Measurements from ENCODE around the gene ANKRD33B.

The ANKRD33B gene

GRCh38 chr5:10648806-10649665 lies 85.2 kb downstream of the ANKRD33B start:
- in situ Hi-C loops (cut with MboI; ENCODE audit: low sequenced_read_pairs) = no loop called here

GRCh38 chr5:10649666-10650380 lies 86.0 kb downstream of the ANKRD33B start:
- Histone ChIP-seq H3K4me3 (no peak overlapping the region), H3K36me3 (replicated peaks) (no peaks in the 10 kb centered on the region; the same call in 1 of the 2 replicates), H3K4me1 (no peaks in the 10 kb centered on the region), H3K27me3 (ENCODE audit: low read depth) (no peaks in the 10 kb centered on the region), H3K9me3 (no peaks in the 10 kb centered on the region)
- DNase-seq (ENCODE audit: low spot score in 2 of 2) = no peak
- in situ Hi-C loops (cut with MboI; ENCODE audit: low sequenced_read_pairs) = no loop called here

More at GRCh38 chr5:10648806-10649665, 85.2 kb downstream of the ANKRD33B start:
- no peak for DNase-seq (ENCODE audit: low spot score in 2 of 2)
- Histone ChIP-seq H3K4me1 (no peaks in the 10 kb centered on the region), H3K9me3 (no peaks in the 10 kb centered on the region), H3K36me3 (replicated peaks) (no peaks in the 10 kb centered on the region; the same call in 1 of the 2 replicates), H3K27me3 (ENCODE audit: low read depth) (no peaks in the 10 kb centered on the region), H3K4me3 (no peak overlapping the region)

- H3K4me1 ChIP-seq = no peaks in the 10 kb centered on the region
- no peak overlapping the region for H3K4me3 ChIP-seq
- no peaks in the 10 kb centered on the region; the same call in 1 of the 2 replicates for H3K36me3 ChIP-seq (replicated peaks)
- H3K27me3 ChIP-seq (ENCODE audit: low read depth) = no peaks in the 10 kb centered on the region
- H3K9me3 ChIP-seq = no peaks in the 10 kb centered on the region
- DNase-seq (ENCODE audit: low spot score in 2 of 2) = no peak
- in situ Hi-C loops (cut with MboI; ENCODE audit: low sequenced_read_pairs) = no loop called here
Observed at GRCh38 chr5:10652151-10652550, 88.3 kb downstream of the ANKRD33B start.

GRCh38 chr5:10652606-10653005 lies 88.7 kb downstream of the ANKRD33B start:
- no peak for DNase-seq (ENCODE audit: low spot score in 2 of 2)
- no peaks in the 10 kb centered on the region for H3K4me1 ChIP-seq
- H3K4me3 ChIP-seq = no peak overlapping the region
- H3K36me3 ChIP-seq (replicated peaks) = no peaks in the 10 kb centered on the region; the same call in 1 of the 2 replicates
- no peaks in the 10 kb centered on the region for H3K9me3 ChIP-seq
- H3K27me3 ChIP-seq (ENCODE audit: low read depth) = no peaks in the 10 kb centered on the region
- in situ Hi-C loops (cut with MboI; ENCODE audit: low sequenced_read_pairs) = no loop called here

- Histone ChIP-seq H3K4me3 (no peak overlapping the region), H3K9me3 (no peaks in the 10 kb centered on the region), H3K4me1 (no peaks in the 10 kb centered on the region), H3K36me3 (replicated peaks) (no peaks in the 10 kb centered on the region; the same call in 1 of the 2 replicates), H3K27me3 (ENCODE audit: low read depth) (no peaks in the 10 kb centered on the region)
- in situ Hi-C loops (cut with MboI; ENCODE audit: low sequenced_read_pairs) = no loop called here
- no peak for DNase-seq (ENCODE audit: low spot score in 2 of 2)
Observed at GRCh38 chr5:10653043-10653442, 89.2 kb downstream of the ANKRD33B start.

GRCh38 chr5:10653751-10654400 lies 90.0 kb downstream of the ANKRD33B start:
- no peaks in the 10 kb centered on the region for H3K27me3 ChIP-seq (ENCODE audit: low read depth)
- no peak for DNase-seq (ENCODE audit: low spot score in 2 of 2)
- no peaks in the 10 kb centered on the region; the same call in 1 of the 2 replicates for H3K36me3 ChIP-seq (replicated peaks)
- no peaks in the 10 kb centered on the region for H3K9me3 ChIP-seq
- H3K4me1 ChIP-seq = no peaks in the 10 kb centered on the region
- in situ Hi-C loops (cut with MboI; ENCODE audit: low sequenced_read_pairs) = no loop called here
- H3K4me3 ChIP-seq = no peak overlapping the region

GRCh38 chr5:10654566-10654965 lies 90.7 kb downstream of the ANKRD33B start:
- Histone ChIP-seq H3K9me3 (no peaks in the 10 kb centered on the region), H3K36me3 (replicated peaks) (no peaks in the 10 kb centered on the region; the same call in 1 of the 2 replicates), H3K27me3 (ENCODE audit: low read depth) (no peaks in the 10 kb centered on the region), H3K4me3 (no peak overlapping the region), H3K4me1 (no peaks in the 10 kb centered on the region)
- no peak for DNase-seq (ENCODE audit: low spot score in 2 of 2)
- in situ Hi-C loops (cut with MboI; ENCODE audit: low sequenced_read_pairs) = no loop called here

- Histone ChIP-seq H3K4me3 (no peak overlapping the region), H3K36me3 (replicated peaks) (no peaks in the 10 kb centered on the region; the same call in 1 of the 2 replicates), H3K9me3 (no peaks in the 10 kb centered on the region), H3K4me1 (no peaks in the 10 kb centered on the region), H3K27me3 (ENCODE audit: low read depth) (no peaks in the 10 kb centered on the region)
- in situ Hi-C loops (cut with MboI; ENCODE audit: low sequenced_read_pairs) = no loop called here
- no peak for DNase-seq (ENCODE audit: low spot score in 2 of 2)
Observed at GRCh38 chr5:10655161-10655971, 91.5 kb downstream of the ANKRD33B start.

GRCh38 chr5:10655972-10656830 lies 92.3 kb downstream of the ANKRD33B start:
- Histone ChIP-seq H3K36me3 (replicated peaks) (no peaks in the 10 kb centered on the region; the same call in 1 of the 2 replicates), H3K4me1 (no peaks in the 10 kb centered on the region), H3K27me3 (ENCODE audit: low read depth) (no peaks in the 10 kb centered on the region), H3K9me3 (no peaks in the 10 kb centered on the region), H3K4me3 (no peak overlapping the region)
- in situ Hi-C loops (cut with MboI; ENCODE audit: low sequenced_read_pairs) = no loop called here
- no peak for DNase-seq (ENCODE audit: low spot score in 2 of 2)

- in situ Hi-C loops (cut with MboI; ENCODE audit: low sequenced_read_pairs) = no loop called here
- Histone ChIP-seq H3K4me3 (no peak overlapping the region), H3K9me3 (no peaks in the 10 kb centered on the region), H3K27me3 (ENCODE audit: low read depth) (no peaks in the 10 kb centered on the region), H3K4me1 (no peaks in the 10 kb centered on the region), H3K36me3 (replicated peaks) (no peaks in the 10 kb centered on the region)
- DNase-seq (ENCODE audit: low spot score in 2 of 2) = no peak
Observed at GRCh38 chr5:10658265-10658664, 94.4 kb downstream of the ANKRD33B start.

GRCh38 chr5:10660135-10660534 lies 96.3 kb downstream of the ANKRD33B start:
- Histone ChIP-seq H3K4me1 (no peaks in the 10 kb centered on the region), H3K9me3 (no peaks in the 10 kb centered on the region), H3K36me3 (replicated peaks) (no peaks in the 10 kb centered on the region), H3K27me3 (ENCODE audit: low read depth) (no peaks in the 10 kb centered on the region), H3K4me3 (no peak overlapping the region)
- DNase-seq (ENCODE audit: low spot score in 2 of 2) = no peak
- in situ Hi-C loops (cut with MboI; ENCODE audit: low sequenced_read_pairs) = no loop called here

GRCh38 chr5:10660720-10661387 lies 97.0 kb downstream of the ANKRD33B start:
- in situ Hi-C loops (cut with MboI; ENCODE audit: low sequenced_read_pairs) = no loop called here
- Histone ChIP-seq H3K4me3 (no peak overlapping the region), H3K9me3 (no peaks in the 10 kb centered on the region), H3K27me3 (ENCODE audit: low read depth) (no peaks in the 10 kb centered on the region), H3K4me1 (no peaks in the 10 kb centered on the region), H3K36me3 (replicated peaks) (no peaks in the 10 kb centered on the region)
- DNase-seq (ENCODE audit: low spot score in 2 of 2) = no peak

Measured in HAP-1 (cell line).